Mammary epithelial cell (primary cell): ENCODE data around the gene ZNF217.

Experiments
- EZH2 ChIP-seq: IDR thresholded peaks from 2 replicates; pipeline ENCODE4 v1.6.1; 2012; ENCODE audit warnings: low read length, inconsistent platforms, borderline replicate concordance
- TF ChIP-seq, protein P1 (sequence below), 2 donors: IDR thresholded peaks in 1 of 2; conservative IDR thresholded peaks in 1 of 2; 2 replicates each; pipeline ENCODE4 v1.5.1; 2011 to 2012; ENCODE audit warnings: inconsistent platforms in 2 of 2, low read length in 2 of 2, mild to moderate bottlenecking in 2 of 2, control low read depth in 1 of 2, low read depth in 1 of 2; ENCODE audit not compliant: insufficient read depth in 1 of 2; ENCODE audit errors: extremely low read depth in 1 of 2

DNA sequence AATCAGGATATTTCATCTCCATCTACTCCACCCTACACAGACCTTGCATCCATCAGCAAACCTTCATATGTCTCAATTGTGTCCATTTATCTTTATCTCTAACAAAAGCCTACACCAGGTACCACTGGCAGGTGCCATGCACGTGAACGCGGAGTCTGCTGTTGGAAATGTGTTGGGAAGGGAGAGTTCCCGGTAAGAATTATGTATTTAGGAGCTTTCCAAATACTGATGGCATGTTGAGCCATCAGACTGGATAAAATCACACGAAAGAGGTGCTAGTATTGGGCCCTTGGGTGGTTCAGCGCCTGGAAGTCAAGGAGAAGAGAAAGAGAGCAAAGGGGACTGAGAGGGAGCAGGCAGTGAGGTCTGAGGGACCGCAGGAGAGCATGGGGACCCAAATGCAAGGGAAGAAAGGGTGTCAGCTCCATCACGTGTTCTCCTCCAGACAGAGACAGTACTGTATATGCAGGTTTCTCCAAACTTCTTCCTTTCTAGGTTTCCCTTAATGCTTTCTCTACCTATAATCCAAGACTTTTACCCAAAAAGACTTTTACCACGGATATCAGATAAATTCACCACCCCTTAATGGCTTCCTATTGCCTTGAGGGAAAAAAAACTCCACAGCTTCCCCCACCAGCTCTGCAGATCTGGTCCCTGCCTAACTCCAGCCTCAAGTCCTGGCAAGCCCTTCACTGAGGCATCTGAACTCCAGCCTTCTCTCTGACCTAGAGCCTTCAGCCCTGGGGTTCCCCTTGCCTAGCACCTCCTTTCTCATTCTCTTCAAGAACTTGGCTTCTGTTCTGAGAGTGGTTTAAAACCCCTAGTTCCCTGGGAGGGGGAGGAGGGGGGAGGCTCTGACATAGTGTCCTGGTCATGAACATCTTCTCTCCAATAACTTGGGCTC, 4.8 kb upstream of the ZNF217 start:
- TF ChIP-seq, protein P1, sequence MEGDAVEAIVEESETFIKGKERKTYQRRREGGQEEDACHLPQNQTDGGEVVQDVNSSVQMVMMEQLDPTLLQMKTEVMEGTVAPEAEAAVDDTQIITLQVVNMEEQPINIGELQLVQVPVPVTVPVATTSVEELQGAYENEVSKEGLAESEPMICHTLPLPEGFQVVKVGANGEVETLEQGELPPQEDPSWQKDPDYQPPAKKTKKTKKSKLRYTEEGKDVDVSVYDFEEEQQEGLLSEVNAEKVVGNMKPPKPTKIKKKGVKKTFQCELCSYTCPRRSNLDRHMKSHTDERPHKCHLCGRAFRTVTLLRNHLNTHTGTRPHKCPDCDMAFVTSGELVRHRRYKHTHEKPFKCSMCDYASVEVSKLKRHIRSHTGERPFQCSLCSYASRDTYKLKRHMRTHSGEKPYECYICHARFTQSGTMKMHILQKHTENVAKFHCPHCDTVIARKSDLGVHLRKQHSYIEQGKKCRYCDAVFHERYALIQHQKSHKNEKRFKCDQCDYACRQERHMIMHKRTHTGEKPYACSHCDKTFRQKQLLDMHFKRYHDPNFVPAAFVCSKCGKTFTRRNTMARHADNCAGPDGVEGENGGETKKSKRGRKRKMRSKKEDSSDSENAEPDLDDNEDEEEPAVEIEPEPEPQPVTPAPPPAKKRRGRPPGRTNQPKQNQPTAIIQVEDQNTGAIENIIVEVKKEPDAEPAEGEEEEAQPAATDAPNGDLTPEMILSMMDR (conservative IDR thresholded peaks at IDR 0.05 in 1 of 2, IDR thresholded peaks at IDR 0.05 in 1 of 2; ENCODE audit: extremely low read depth in 1 of 2, insufficient read depth in 1 of 2, low read depth in 1 of 2, low read length in 2 of 2) = no peak
- TF ChIP-seq EZH2 = no peak
